Neural progenitor cell (in vitro differentiated cells): ENCODE data around the gene MYOM1. TPM values are rescaled to one million over a fixed set of nuclear protein-coding genes. Genes with fewer than 3 reads are reported as not detected.
A peak's percentile ranks its signal among the peaks of the same experiment; 100 is the strongest.

Experiments used
- DNase-seq: peaks from one replicate; pipeline ENCODE4 v3.0.0-alpha.2; 2016; ENCODE audit warnings: low spot score
- H2AFZ ChIP-seq: fragments of 200-600 bp; sonication (generic); replicated peaks from 2 replicates; pipeline ENCODE4 v1.6.1; 2016; ENCODE audit warnings: antibody characterized with exemption
- H3F3A ChIP-seq: fragments of 200-600 bp; sonication (generic); 2 replicates; pipeline ENCODE4 v1.6.1; 2016; ENCODE audit warnings: antibody characterized with exemption, low read depth
- H3K27ac ChIP-seq: fragments of 200-600 bp; sonication (generic); 2 replicates; pipeline ENCODE4 v1.5.1; 2016; ENCODE audit warnings: mild to moderate bottlenecking
- H3K27me3 ChIP-seq: fragments of 200-600 bp; sonication (generic); 2 replicates; pipeline ENCODE4 v1.6.1; 2016; ENCODE audit warnings: mild to moderate bottlenecking, moderate library complexity
- H3K36me3 ChIP-seq: fragments of 200-600 bp; sonication (generic); 2 replicates; pipeline ENCODE4 v1.5.1; 2016
- H3K4me1 ChIP-seq: fragments of 200-600 bp; sonication (generic); 2 replicates; pipeline ENCODE4 v1.6.1; 2016; ENCODE audit warnings: mixed run types
- H3K4me2 ChIP-seq: fragments of 200-600 bp; sonication (generic); 2 replicates; pipeline ENCODE4 v1.6.1; 2016
- H3K4me3 ChIP-seq: fragments of 200-600 bp; sonication (generic); 2 replicates; pipeline ENCODE4 v1.5.1; 2016
- H3K79me2 ChIP-seq: fragments of 200-600 bp; sonication (generic); 2 replicates; pipeline ENCODE4 v1.6.1; 2016; ENCODE audit warnings: low read depth
- H3K9ac ChIP-seq: fragments of 200-600 bp; sonication (generic); 2 replicates; pipeline ENCODE4 v1.6.1; 2016
- H3K9me3 ChIP-seq: fragments of 200-600 bp; sonication (generic); 2 replicates; pipeline ENCODE4 v1.5.1; 2016; ENCODE audit warnings: low read depth
- H4K20me1 ChIP-seq: fragments of 200-600 bp; sonication (generic); 2 replicates; pipeline ENCODE4 v1.6.1; 2016; ENCODE audit warnings: low read depth
- H3K27ac Mint-ChIP-seq: 3 replicates; pipeline ENCODE4 v1.8.0; 2021; ENCODE audit warnings: mixed read lengths
- H3K27me3 Mint-ChIP-seq: 2 replicates; pipeline ENCODE4 v1.8.0; 2022; ENCODE audit warnings: low read depth, mild to moderate bottlenecking, inconsistent platforms, moderate library complexity, mixed read lengths; ENCODE audit not compliant: insufficient read depth
- H3K36me3 Mint-ChIP-seq: 3 replicates; pipeline ENCODE4 v1.8.0; 2021; ENCODE audit warnings: mixed read lengths
- H3K4me1 Mint-ChIP-seq: 3 replicates; pipeline ENCODE4 v1.8.0; 2021; ENCODE audit warnings: mixed read lengths
- H3K4me3 Mint-ChIP-seq: 3 replicates; pipeline ENCODE4 v1.8.0; 2021; ENCODE audit warnings: mild to moderate bottlenecking, moderate library complexity, mixed read lengths
- H3K9me3 Mint-ChIP-seq: 3 replicates; pipeline ENCODE4 v1.8.0; 2020; ENCODE audit warnings: mixed read lengths
- EZH2 ChIP-seq: fragments of 200-600 bp; sonication (generic); IDR thresholded peaks from 2 replicates; pipeline ENCODE4 v1.6.1; 2017; ENCODE audit warnings: antibody characterized with exemption, mild to moderate bottlenecking, moderate library complexity
- EZH2phosphoT487 ChIP-seq: fragments of 200-600 bp; sonication (generic); IDR thresholded peaks from 2 replicates; pipeline ENCODE4 v1.6.1; 2017; ENCODE audit warnings: antibody characterized with exemption
- total RNA-seq: library from RNA; depleted of rRNA; stranded (reverse); fragments of >200 nt; gene quantifications from 2 replicates; pipeline ENCODE4 v1.2.3, GENCODE V29; 2015; ENCODE audit warnings: low replicate concordance
- TF ChIP-seq, protein P1 (sequence below): fragments of 200-600 bp; sonication (generic); IDR thresholded peaks from 2 replicates; pipeline ENCODE4 v1.5.1; 2017; ENCODE audit warnings: antibody characterized with exemption, mild to moderate bottlenecking

The MYOM1 gene
- total RNA-seq, 1 donor from 2014 or later, result 0.45 TPM

DNA sequence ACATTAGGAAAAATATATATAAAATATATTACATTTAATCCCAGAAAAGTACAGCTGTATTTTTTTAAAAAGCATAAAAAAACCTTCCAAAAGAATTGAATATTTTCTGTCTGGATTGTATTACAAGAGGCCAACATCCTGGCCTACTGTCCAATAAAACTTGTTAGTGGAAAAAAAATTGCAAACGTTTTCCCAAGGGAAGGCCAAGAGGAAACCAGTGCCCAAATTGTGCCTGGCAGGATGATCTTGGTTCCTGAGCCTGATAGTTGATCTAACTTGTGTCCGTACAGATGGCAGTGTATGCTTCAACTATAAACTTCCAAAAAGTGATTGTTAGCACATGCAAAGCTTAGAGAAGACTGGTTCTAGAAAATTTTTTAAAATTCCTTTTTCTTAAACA is 116.2 kb downstream of the MYOM1 start:
- TF ChIP-seq EZH2 (no peak), EZH2phosphoT487 (no peak)
- TF ChIP-seq, protein P1, sequence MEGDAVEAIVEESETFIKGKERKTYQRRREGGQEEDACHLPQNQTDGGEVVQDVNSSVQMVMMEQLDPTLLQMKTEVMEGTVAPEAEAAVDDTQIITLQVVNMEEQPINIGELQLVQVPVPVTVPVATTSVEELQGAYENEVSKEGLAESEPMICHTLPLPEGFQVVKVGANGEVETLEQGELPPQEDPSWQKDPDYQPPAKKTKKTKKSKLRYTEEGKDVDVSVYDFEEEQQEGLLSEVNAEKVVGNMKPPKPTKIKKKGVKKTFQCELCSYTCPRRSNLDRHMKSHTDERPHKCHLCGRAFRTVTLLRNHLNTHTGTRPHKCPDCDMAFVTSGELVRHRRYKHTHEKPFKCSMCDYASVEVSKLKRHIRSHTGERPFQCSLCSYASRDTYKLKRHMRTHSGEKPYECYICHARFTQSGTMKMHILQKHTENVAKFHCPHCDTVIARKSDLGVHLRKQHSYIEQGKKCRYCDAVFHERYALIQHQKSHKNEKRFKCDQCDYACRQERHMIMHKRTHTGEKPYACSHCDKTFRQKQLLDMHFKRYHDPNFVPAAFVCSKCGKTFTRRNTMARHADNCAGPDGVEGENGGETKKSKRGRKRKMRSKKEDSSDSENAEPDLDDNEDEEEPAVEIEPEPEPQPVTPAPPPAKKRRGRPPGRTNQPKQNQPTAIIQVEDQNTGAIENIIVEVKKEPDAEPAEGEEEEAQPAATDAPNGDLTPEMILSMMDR, result no peak
- Mint-ChIP-seq H3K36me3 (no peaks in the 10 kb centered on the region), H3K27ac (no peak overlapping the region), H3K27me3 (no peaks in the 10 kb centered on the region), H3K9me3 (no peaks in the 10 kb centered on the region), H3K4me3 (no peak overlapping the region), H3K4me1 (peaks cover 6% of the 10 kb centered on the region)
- no peak overlapping the region for H3K27ac ChIP-seq
- no peak overlapping the region for H3K9ac ChIP-seq
- H3K27me3 ChIP-seq, result no peaks in the 10 kb centered on the region
- H2AFZ ChIP-seq, result no peak overlapping the region
- no peak for DNase-seq
- no peaks in the 10 kb centered on the region for H3K4me1 ChIP-seq
- H3K4me3 ChIP-seq, result no peak overlapping the region
- H3K9me3 ChIP-seq, result no peaks in the 10 kb centered on the region
- H3K36me3 ChIP-seq, result no peaks in the 10 kb centered on the region
- H3K79me2 ChIP-seq, result no peaks in the 10 kb centered on the region
- H4K20me1 ChIP-seq, result no peaks in the 10 kb centered on the region
- H3K4me2 ChIP-seq, result no peak overlapping the region
- no peaks in the 10 kb centered on the region for H3F3A ChIP-seq

DNA sequence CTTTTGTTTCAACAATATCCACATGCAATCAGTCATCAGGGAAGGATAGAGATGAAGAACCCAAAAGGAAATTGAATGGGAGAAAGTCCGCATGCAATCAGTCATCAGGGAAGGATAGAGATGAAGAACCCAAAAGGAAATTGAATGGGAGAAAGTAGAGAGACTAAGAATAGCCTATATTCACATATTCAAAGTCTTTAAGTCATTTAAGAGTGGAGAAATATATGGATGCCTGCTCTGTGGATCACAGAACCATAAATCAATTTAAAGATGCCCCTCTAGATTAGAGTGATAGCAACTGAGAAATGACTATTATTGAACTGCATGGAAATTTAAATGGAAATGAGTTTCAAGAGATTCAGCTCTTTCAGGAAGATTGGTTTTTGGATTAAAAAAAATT is 116.8 kb downstream of the MYOM1 start:
- DNase-seq, result no peak

DNA sequence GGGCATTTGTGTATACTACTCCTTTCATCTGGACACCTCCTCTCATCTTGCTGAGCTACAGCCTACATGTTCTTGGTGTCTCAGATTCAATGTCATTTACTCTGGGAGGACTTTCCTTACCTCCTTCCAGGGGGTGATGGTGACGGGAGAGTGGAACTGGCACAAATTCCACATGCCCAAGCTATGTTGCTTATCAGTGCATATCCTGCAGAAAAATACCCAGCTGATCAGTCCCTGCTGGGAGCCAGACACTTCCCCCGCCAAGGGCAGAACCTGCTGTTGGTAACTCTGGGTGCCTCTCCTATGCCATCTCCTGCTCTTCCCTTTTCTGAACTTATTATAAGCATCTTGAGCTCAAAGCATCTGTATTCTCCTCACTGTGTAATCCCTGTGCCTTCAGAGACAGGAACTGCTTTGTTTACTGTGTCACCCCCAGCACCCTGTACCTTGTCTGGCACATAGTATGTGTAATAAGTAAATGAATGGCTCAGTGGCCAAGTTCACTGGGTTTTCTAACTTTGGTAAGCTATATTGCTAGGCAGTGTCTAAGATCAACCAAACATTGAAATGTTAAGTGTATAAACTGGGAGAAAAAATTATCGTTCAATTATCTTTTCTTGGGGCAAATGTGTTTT is 119.2 kb downstream of the MYOM1 start:
- no peaks in the 10 kb centered on the region for H3F3A ChIP-seq
- no peaks in the 10 kb centered on the region for H3K4me1 ChIP-seq
- H3K79me2 ChIP-seq, result no peaks in the 10 kb centered on the region
- H3K9me3 ChIP-seq, result no peaks in the 10 kb centered on the region
- H3K9me3 Mint-ChIP-seq, result no peaks in the 10 kb centered on the region
- H3K4me2 ChIP-seq, result no peak overlapping the region
- H3K36me3 ChIP-seq, result no peaks in the 10 kb centered on the region
- peak overlapping the region; percentile 13 for H3K27ac Mint-ChIP-seq
- H3K27me3 Mint-ChIP-seq, result peaks cover 1% of the 10 kb centered on the region
- peaks cover 6% of the 10 kb centered on the region for H3K4me1 Mint-ChIP-seq
- no peak overlapping the region for H3K4me3 ChIP-seq
- H3K9ac ChIP-seq, result no peak overlapping the region
- H4K20me1 ChIP-seq, result no peaks in the 10 kb centered on the region
- no peak overlapping the region for H3K27ac ChIP-seq
- H3K36me3 Mint-ChIP-seq, result no peaks in the 10 kb centered on the region
- H3K4me3 Mint-ChIP-seq, result no peak overlapping the region
- no peak overlapping the region for H2AFZ ChIP-seq
- no peak for DNase-seq
- no peaks in the 10 kb centered on the region for H3K27me3 ChIP-seq
- TF ChIP-seq EZH2 (no peak), EZH2phosphoT487 (no peak)
- TF ChIP-seq, protein P1, result no peak

More for the DNA sequence above, 116.8 kb downstream of the MYOM1 start:
- Histone ChIP-seq H3K79me2 (no peaks in the 10 kb centered on the region), H3K4me1 (no peaks in the 10 kb centered on the region), H3K4me2 (no peak overlapping the region), H3K27me3 (no peaks in the 10 kb centered on the region), H3K9ac (no peak overlapping the region), H4K20me1 (no peaks in the 10 kb centered on the region), H3F3A (no peaks in the 10 kb centered on the region), H3K36me3 (no peaks in the 10 kb centered on the region), H3K27ac (no peak overlapping the region), H3K4me3 (no peak overlapping the region), H2AFZ (no peak overlapping the region), H3K9me3 (no peaks in the 10 kb centered on the region)
- no peaks in the 10 kb centered on the region for H3K9me3 Mint-ChIP-seq
- H3K27ac Mint-ChIP-seq, result no peak overlapping the region
- no peaks in the 10 kb centered on the region for H3K36me3 Mint-ChIP-seq
- H3K4me3 Mint-ChIP-seq, result no peak overlapping the region
- TF ChIP-seq EZH2, result no peak
- TF ChIP-seq EZH2phosphoT487, result no peak
- TF ChIP-seq, protein P1, result no peak
- H3K27me3 Mint-ChIP-seq, result no peaks in the 10 kb centered on the region
- H3K4me1 Mint-ChIP-seq, result peaks cover 6% of the 10 kb centered on the region
